Ishikawa (cell line): Measurements from ENCODE around the gene CDV3.

Source experiments
- CEBPB ChIP-seq: IDR thresholded peaks from 2 replicates; pipeline ENCODE4 v1.6.1; 2012
- CREB1 ChIP-seq: IDR thresholded peaks from 2 replicates; pipeline ENCODE4 v1.6.1; 2012; ENCODE audit warnings: low read depth
- EGR1 ChIP-seq: IDR thresholded peaks from 2 replicates; pipeline ENCODE4 v1.6.1; 2012
- EP300 ChIP-seq: IDR thresholded peaks from 2 replicates; pipeline ENCODE4 v1.6.1; 2012; ENCODE audit warnings: borderline replicate concordance
- TCF12 ChIP-seq: IDR thresholded peaks from 2 replicates; pipeline ENCODE4 v1.6.1; 2012; ENCODE audit warnings: low read depth
- YY1 ChIP-seq: IDR thresholded peaks from 2 replicates; pipeline ENCODE4 v1.6.1; 2012; ENCODE audit warnings: low read depth
- ZBTB7A ChIP-seq: IDR thresholded peaks from 2 replicates; pipeline ENCODE4 v1.6.1; 2012; ENCODE audit warnings: low read depth
- TF ChIP-seq, protein P1 (sequence below): IDR thresholded peaks from 2 replicates; pipeline ENCODE4 v1.6.1; 2012; ENCODE audit warnings: low read depth, mild to moderate bottlenecking
- TF ChIP-seq, protein P2 (sequence below): IDR thresholded peaks from 2 replicates; pipeline ENCODE4 v1.6.1; 2012

DNA sequence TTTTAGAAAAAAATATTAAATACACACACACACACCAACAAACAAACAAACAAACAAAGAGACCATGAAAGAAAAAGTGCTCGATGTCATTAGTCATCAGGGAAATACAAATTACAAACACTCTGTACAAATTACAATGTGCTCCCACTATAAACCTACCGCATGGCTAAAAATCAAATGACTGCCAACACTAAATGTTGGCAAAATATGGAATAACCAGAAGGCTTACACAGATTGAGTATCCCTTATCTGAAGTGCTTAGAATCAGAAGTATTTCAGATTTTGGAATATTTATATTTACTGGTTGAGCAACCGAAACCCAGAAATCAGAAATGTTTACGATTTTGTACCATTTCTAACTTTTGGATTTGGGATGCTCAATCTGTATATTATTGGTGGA lies 33.4 kb downstream of the CDV3 start:
- TF ChIP-seq CREB1 (no peak), ZBTB7A (no peak), CEBPB (no peak), EP300 (no peak), TCF12 (no peak), EGR1 (no peak), YY1 (no peak)
- TF ChIP-seq, protein P1, sequence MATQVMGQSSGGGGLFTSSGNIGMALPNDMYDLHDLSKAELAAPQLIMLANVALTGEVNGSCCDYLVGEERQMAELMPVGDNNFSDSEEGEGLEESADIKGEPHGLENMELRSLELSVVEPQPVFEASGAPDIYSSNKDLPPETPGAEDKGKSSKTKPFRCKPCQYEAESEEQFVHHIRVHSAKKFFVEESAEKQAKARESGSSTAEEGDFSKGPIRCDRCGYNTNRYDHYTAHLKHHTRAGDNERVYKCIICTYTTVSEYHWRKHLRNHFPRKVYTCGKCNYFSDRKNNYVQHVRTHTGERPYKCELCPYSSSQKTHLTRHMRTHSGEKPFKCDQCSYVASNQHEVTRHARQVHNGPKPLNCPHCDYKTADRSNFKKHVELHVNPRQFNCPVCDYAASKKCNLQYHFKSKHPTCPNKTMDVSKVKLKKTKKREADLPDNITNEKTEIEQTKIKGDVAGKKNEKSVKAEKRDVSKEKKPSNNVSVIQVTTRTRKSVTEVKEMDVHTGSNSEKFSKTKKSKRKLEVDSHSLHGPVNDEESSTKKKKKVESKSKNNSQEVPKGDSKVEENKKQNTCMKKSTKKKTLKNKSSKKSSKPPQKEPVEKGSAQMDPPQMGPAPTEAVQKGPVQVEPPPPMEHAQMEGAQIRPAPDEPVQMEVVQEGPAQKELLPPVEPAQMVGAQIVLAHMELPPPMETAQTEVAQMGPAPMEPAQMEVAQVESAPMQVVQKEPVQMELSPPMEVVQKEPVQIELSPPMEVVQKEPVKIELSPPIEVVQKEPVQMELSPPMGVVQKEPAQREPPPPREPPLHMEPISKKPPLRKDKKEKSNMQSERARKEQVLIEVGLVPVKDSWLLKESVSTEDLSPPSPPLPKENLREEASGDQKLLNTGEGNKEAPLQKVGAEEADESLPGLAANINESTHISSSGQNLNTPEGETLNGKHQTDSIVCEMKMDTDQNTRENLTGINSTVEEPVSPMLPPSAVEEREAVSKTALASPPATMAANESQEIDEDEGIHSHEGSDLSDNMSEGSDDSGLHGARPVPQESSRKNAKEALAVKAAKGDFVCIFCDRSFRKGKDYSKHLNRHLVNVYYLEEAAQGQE = no peak
- TF ChIP-seq, protein P2, sequence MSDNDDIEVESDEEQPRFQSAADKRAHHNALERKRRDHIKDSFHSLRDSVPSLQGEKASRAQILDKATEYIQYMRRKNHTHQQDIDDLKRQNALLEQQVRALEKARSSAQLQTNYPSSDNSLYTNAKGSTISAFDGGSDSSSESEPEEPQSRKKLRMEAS = no peak
